ENCODE data around the gene KLHL8. TPM values are rescaled to one million over a fixed set of nuclear protein-coding genes. Genes with fewer than 3 reads are reported as not detected.

Gene KLHL8
- total and polyA plus RNA-seq, 2 donors (not counting 3 experiments of a cell fraction or from before 2014, with no cell fraction given): 1.7 to 9.0 TPM

DNA sequence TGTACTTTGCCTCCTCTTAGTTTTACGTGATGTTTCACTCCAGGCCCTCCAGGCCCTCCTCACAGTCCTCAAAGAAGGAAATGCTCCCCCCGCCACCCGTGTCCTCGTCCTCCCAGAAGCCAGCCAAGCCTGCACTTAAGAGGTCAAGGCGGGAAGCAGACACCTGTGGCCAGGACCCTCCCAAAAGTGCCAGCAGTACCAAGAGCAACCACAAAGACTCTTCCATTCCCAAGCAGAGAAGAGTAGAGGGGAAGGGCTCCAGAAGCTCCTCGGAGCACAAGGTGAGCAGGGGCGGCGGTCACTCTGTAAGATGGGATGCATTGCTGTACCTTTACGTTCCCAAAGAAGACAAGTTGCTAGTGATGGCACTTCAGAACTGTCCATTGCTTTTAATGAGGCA is 94.4 kb downstream of the KLHL8 start:
- FAIRE-seq (no peak), DNase-seq (ENCODE audit: low read depth, low spot score) (no peak)
- no peaks in the 10 kb centered on the region for H3K9me3 ChIP-seq (replicated peaks; ENCODE audit: control insufficient read depth, insufficient read depth, low read length)
- H3K9ac ChIP-seq (replicated peaks; ENCODE audit: extremely low read depth, insufficient read depth, low read length): no peak overlapping the region
- peaks cover 4% of the 10 kb centered on the region for H3K4me1 ChIP-seq (ENCODE audit: control insufficient read depth, extremely low read depth, insufficient read depth, low read length)
- H3K4me3 ChIP-seq (replicated peaks in 1 of 3; ENCODE audit: insufficient read depth in 1 of 3, low read depth in 1 of 3, low read length in 3 of 3): no peak overlapping the region
- H3K9me1 ChIP-seq (replicated peaks; ENCODE audit: control insufficient read depth, extremely low read depth, insufficient read depth, low read length): no peaks in the 10 kb centered on the region
- no TSS peak for BruUV-seq (replicated peaks)
- H3K27ac ChIP-seq (ENCODE audit: insufficient read depth, low read depth, low read length): no peak overlapping the region
- dilution Hi-C loops (cut with MboI; ENCODE audit: extremely low pct_ligation_motif_present, low sequenced_read_pairs) (no loop called here), intact Hi-C loops (cut with micrococcal nuclease) (no loop called here)
- H3K4me2 ChIP-seq (ENCODE audit: insufficient read depth, low read length): no peak overlapping the region
- POLR2A ChIA-PET: no interaction called here
- CTCF ChIA-PET: interaction anchor here (1.0 kb wide), 1 partner anchor 25 kb away, joined by 3 read pairs; no protein-coding TSS in a partner anchor
- peaks cover 8% of the 10 kb centered on the region for H3K79me2 ChIP-seq (ENCODE audit: control insufficient read depth, insufficient read depth, low read length)
- H4K20me1 ChIP-seq (replicated peaks; ENCODE audit: control insufficient read depth, extremely low read depth, insufficient read depth, low read length): no peaks in the 10 kb centered on the region
- peaks cover 17 to 28% of the 10 kb centered on the region in 2 experiments for H3K36me3 ChIP-seq (ENCODE audit: control insufficient read depth in 2 of 2, extremely low read depth in 1 of 2, insufficient read depth in 2 of 2, low read length in 2 of 2)
- no peaks in the 10 kb centered on the region for H3K27me3 ChIP-seq (ENCODE audit: control insufficient read depth in 2 of 2, insufficient read depth in 2 of 2, low read length in 2 of 2)
- no peak for TF ChIP-seq GATA2 (IDR thresholded peaks at IDR 0.05; ENCODE audit: insufficient read depth, insufficient read length, low read depth, low read length)
- H2AFZ ChIP-seq (ENCODE audit: low read depth, low read length): no peak overlapping the region

DNA sequence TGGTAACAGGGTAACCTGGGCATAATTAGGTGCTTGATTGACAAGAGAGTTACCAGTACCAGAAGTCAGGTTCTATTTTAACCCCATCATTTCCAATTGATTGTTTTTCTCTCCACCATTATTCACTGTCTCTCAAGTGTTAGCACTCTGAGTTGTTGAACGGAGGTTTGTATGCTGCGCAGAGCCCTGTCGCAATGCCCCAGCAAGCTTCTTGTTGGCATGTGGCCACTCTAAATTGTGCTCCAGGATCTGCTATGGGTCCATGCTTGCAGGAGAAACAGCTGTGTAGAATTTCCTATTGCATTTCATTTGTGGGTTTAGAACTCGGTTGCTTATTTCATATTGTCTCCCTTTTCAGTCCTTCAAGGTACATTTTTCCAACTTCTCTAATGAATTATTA is 98.2 kb downstream of the KLHL8 start:
- Histone ChIP-seq H3K27ac (ENCODE audit: insufficient read depth, low read depth, low read length) (no peak overlapping the region), H3K4me3 (replicated peaks in 1 of 3; ENCODE audit: insufficient read depth in 1 of 3, low read depth in 1 of 3, low read length in 3 of 3) (no peak overlapping the region), H3K4me2 (ENCODE audit: insufficient read depth, low read length) (no peak overlapping the region), H3K4me1 (ENCODE audit: control insufficient read depth, extremely low read depth, insufficient read depth, low read length) (peaks cover 21% of the 10 kb centered on the region), H3K9me1 (replicated peaks; ENCODE audit: control insufficient read depth, extremely low read depth, insufficient read depth, low read length) (no peaks in the 10 kb centered on the region), H3K79me2 (ENCODE audit: control insufficient read depth, insufficient read depth, low read length) (peaks cover 10% of the 10 kb centered on the region), H4K20me1 (replicated peaks; ENCODE audit: control insufficient read depth, extremely low read depth, insufficient read depth, low read length) (no peaks in the 10 kb centered on the region), H3K27me3 (ENCODE audit: control insufficient read depth in 2 of 2, insufficient read depth in 2 of 2, low read length in 2 of 2) (no peaks in the 10 kb centered on the region), H3K9ac (replicated peaks; ENCODE audit: extremely low read depth, insufficient read depth, low read length) (no peak overlapping the region), H3K9me3 (replicated peaks; ENCODE audit: control insufficient read depth, insufficient read depth, low read length) (no peaks in the 10 kb centered on the region), H3K36me3 (ENCODE audit: control insufficient read depth in 2 of 2, extremely low read depth in 1 of 2, insufficient read depth in 2 of 2, low read length in 2 of 2) (peaks cover 0 to 20% of the 10 kb centered on the region in 2 experiments), H2AFZ (ENCODE audit: low read depth, low read length) (no peak overlapping the region)
- DNase-seq (ENCODE audit: low read depth, low spot score) (no peak), FAIRE-seq (no peak)
- intact Hi-C loops (cut with micrococcal nuclease): no loop called here
- dilution Hi-C loops (cut with MboI; ENCODE audit: extremely low pct_ligation_motif_present, low sequenced_read_pairs): loop anchor here (25.0 kb wide), 1 partner anchor 210 kb away; no protein-coding TSS in a partner anchor
- BruUV-seq (replicated peaks): no TSS peak
- ChIA-PET CTCF (interaction anchor here (5.7 kb wide), 1 partner anchor 199 kb away, joined by 40 read pairs; no protein-coding TSS in a partner anchor), POLR2A (no interaction called here)
- TF ChIP-seq FOS (IDR thresholded peaks at IDR 0.05; ENCODE audit: borderline replicate concordance, insufficient read depth, low read length) (no peak), POLR2AphosphoS5 (IDR thresholded peaks at IDR 0.05; ENCODE audit: insufficient read depth, low read depth, low read length) (no peak), JUN (IDR thresholded peaks at IDR 0.05; ENCODE audit: borderline replicate concordance, insufficient read depth, insufficient read length, low read depth) (no peak), MYC (IDR thresholded peaks at IDR 0.05; ENCODE audit: low read depth, low read length) (no peak), GATA2 (IDR thresholded peaks at IDR 0.05; ENCODE audit: insufficient read depth, insufficient read length, low read depth, low read length) (no peak), EZH2 (IDR thresholded peaks at IDR 0.05; ENCODE audit: borderline replicate concordance, low read depth, low read length, severe bottlenecking) (no peak), POLR2A (IDR thresholded peaks at IDR 0.05; ENCODE audit: low read depth, low read length) (no peak)
- TF ChIP-seq, protein P1, sequence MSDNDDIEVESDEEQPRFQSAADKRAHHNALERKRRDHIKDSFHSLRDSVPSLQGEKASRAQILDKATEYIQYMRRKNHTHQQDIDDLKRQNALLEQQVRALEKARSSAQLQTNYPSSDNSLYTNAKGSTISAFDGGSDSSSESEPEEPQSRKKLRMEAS (IDR thresholded peaks at IDR 0.05; ENCODE audit: insufficient read depth, insufficient read length): no peak
- TF ChIP-seq, protein P2, sequence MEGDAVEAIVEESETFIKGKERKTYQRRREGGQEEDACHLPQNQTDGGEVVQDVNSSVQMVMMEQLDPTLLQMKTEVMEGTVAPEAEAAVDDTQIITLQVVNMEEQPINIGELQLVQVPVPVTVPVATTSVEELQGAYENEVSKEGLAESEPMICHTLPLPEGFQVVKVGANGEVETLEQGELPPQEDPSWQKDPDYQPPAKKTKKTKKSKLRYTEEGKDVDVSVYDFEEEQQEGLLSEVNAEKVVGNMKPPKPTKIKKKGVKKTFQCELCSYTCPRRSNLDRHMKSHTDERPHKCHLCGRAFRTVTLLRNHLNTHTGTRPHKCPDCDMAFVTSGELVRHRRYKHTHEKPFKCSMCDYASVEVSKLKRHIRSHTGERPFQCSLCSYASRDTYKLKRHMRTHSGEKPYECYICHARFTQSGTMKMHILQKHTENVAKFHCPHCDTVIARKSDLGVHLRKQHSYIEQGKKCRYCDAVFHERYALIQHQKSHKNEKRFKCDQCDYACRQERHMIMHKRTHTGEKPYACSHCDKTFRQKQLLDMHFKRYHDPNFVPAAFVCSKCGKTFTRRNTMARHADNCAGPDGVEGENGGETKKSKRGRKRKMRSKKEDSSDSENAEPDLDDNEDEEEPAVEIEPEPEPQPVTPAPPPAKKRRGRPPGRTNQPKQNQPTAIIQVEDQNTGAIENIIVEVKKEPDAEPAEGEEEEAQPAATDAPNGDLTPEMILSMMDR (IDR thresholded peaks at IDR 0.05; ENCODE audit: extremely low read depth in 1 of 2, insufficient read depth in 1 of 2, low read depth in 1 of 2, low read length in 2 of 2): no peak
